ENCODE measurements around the gene BBC3.

Gene BBC3

DNA sequence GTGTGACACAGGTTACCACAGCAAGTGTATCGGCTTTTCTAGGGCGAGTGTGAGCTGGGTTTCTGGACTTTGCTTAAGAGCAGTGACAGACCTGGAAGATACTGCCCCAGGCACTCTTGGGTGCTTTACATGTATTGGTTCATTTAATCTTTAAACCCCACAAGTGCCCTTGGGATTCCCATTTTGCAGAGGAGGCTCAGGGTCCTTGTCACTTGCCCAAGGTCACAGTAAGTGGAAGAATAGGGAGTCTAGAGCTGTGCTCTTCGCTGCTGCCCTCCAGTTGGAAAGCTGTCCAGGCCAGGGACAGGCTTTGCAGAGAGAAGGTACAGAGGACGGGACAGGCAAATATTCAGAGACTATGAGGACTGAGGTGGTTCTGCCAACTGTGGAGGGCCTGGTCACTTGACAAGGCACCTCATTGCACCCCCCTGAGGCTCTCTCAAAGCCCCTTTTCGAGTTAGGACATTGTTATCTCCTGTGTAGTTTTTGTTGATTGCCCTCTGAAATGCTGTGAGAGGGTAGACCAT is 42.4 kb downstream of the BBC3 start:
- FAIRE-seq, result no peak

DNA sequence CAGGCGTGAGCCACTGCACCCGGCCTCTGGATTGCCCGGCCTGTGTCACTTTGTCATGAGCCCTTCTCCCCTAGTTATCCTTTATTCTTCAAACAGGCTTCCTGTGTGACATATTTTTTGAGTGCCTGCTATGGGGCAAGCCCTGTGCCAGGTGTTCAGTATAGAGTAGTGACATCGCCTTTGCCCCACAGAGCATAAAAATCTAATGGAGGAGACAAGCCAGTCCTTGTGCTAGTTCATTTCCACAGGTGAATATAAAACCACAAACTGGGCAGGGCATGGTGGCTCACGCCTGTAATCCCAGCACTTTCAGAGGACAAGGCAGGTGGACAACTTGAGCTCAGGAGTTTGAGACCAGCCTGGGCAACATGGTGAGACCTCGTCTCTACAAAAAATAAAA is 43.2 kb downstream of the BBC3 start:
- FAIRE-seq, result no peak

DNA sequence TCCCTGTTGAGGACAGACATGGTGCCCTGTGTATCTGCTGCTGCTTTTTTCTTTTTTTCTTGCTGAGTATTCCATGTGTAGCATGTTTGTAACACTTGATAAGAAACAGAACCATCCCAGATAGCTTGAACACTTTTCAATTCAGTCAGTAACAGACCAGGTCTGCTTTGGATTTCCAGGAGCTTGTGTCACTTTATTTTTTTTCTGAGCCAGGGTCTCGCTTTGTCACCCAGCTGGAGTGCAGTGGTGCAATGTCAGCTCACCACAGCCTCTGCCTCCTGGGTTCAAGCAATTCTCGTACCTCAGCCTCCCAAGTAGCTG is 43.7 kb downstream of the BBC3 start:
- FAIRE-seq, result no peak

DNA sequence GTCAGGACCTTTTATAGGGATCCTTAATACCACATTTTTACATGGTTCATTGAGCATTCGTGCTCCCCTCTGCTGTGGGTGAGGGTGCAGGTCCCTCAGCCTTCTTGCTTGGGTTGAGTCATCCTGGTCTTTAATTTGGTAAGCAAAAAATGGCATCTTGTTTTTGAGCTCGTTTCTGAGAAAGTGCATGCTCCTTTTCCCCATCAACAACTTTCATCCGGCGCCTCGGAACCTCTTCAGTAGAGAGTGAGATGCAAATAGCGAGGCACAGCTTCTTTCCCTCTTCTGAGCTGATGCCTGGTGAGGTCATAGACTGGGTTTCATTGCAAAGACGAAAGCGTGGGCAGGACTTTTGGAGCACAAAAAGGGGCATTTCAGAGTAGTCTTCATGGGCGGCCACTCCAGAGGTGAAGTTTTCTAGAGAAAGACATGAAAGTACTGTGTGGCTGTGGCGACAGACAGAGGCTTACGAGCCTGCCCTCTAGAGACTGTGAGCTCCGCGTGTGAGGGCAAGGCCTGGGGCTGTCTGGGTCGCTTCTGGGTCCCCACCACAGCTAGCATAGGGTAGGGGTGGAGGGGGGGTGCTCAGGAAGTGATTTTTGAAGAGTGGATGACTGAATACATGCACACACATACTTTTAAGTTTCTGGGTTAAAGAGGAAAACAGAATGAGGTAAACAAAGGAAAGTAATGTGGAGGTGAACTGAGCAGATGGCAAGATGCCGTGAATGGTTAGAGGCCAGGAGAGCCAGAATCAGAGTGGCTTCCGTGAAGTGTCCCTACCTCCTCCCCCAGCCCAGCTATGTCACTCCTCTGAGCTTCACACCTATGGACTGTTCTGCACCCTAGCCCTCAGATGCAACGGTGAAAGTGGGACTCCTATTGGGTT is 44.3 kb downstream of the BBC3 start:
- FAIRE-seq, result no peak

DNA sequence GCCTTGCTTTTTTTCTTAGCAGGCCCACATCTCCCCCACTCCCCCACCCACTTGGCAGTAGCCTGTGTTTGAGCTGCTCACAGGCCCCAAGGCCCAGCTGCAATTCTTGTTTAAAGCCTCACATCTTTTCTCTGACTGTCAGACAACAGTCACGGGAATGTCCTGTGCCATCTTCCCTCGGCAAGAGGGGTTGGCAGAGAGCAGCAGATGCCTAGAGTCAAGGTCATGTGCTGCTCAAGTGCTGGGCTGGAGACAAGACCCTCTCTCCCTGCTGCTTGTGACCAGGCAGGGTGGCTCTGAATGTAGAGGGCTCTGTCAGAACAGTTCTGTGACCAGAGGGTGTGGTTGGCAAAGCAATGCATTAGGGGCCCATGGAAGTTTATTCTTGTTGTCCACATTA is 47.4 kb downstream of the BBC3 start:
- no peak for FAIRE-seq

DNA sequence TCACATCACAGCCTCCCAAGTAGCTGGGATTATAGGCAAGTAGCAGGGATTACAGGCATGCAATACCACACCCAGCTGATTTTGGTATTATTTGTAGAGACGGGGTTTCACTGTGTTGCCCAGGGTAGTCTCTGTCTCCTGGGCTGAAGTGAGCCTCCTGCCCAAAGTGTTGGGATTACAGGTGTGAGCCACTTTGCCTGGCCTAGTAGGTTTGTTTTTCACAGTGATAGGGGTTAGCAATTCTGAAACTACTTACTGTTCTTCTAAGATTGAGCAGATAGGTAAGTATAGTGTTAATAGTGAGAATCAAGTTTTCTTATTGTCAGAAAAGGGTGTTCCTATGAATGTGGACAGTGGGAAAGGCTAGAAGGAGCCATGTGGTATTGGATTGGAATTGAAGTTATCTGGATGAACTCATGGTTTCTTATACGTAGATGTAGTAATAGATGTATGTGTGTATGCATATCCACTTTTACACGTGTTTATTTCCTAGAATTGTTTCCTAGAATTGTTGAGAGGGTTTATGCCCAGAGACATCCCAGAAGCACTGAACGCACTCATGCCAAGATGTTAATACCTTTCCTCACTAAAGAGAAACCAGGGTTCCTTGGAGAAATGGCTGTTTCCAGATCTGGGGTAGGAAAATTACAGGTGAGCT is 51.2 kb downstream of the BBC3 start:
- no peak for FAIRE-seq

DNA sequence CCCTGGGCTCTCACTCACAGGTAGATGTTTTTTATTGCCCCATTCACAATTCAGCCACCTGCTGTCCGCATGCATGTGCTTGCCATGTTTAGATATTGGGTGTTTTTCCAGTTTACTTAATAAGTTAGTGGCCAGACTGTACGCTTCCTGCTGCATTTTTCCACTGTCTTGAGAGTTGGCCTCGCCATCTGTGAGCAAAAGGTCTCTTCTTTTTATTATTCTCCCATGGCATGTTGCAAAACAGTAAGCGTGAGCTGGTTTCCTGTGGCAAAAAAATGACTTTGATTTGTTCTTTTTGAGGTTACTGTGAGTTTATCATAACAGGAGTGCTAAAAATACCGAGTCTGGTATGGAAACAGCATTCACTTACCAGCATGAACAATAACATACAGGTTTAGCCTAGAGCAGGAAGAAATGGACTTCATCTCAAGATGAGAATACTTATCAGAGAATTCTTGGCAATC is 54.3 kb downstream of the BBC3 start:
- no peak for FAIRE-seq

DNA sequence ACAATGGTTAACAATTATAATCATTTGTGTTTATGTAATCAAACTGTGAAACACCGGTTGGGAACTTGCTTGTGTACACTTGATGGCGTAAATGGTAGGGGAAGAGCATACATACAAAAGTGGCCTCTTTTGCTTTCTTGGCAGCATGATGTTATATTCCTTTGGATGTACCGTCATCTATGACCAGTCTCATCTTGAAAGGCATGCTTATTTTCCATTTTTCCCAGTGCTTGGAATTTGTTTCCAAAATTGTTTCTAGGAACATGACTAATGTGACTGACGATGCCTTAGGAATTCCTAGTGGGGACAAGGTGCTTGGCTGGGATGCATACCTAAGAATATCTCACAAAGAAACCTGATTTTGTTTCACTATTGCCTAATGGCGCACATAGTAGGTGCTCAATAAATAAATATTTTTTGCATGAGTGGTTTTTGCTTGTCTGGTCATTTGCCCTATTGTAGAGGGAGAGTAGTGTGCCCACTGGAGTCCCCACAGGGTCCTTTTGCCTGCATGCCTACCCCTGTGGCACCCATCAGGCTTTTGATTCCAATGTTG is 54.9 kb downstream of the BBC3 start:
- FAIRE-seq, result no peak

DNA sequence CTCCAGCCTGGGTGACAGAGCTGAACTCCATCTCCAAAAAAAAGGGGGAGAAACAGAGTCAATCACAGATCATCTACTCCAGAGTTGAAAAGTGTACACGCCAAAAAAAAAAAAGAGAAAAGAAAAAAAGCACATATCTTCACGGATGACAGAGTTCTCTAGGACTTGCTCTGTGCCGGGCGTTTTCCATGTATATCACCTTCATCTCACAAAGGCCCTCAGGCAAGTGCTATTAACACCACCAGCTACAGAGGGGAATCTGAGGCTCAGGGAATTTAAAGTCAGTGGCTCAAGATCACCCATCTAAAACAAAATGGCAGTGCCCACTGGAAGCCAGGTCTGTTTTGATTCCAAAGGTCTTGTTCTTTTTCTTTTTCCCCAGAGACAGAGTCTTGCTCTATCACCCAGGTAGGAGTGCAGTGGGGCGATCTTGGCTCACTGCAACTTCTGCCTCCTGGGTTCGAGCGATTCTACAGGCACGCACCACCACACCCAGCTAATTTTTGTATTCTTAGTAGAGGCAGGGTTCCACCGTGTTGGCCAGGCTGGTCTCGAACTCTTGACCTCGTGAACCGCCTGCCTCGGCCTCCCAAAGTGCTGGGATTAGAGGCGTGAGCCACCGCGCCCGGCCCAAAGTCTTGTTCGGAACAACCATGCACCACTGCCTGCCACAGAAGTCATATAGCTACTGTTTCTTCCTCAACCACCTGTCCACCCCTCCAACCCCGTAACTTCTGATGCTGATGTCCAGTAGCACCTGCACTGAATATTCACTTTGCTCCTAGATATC is 58.1 kb downstream of the BBC3 start:
- FAIRE-seq, result no peak
